ENCODE results near the gene BCAS3. TPM values are rescaled to one million over a fixed set of nuclear protein-coding genes. Genes with fewer than 3 reads are reported as not detected.

Gene BCAS3
- total RNA-seq, 2 experiments from 2014 or later, result 5.1 to 6.9 TPM

DNA sequence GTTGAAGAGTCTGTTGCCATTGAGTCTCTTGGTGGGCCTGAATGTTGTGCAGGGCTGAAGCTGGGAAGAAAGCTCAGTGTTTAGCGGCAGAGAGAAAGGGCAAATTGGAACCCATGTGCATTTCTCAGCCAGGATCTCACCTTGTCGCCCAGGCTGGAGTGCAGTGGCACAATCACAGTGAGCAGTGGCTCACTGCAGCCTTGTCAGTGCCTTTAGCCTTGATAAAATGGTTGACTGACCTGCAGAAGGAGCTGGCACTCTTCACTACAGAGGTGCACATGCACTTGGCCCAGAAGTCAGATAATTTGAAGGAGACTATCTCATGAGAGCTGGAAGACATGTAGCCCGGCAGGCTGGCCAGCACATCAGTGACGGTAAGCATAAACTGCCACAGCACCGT, 597.7 kb downstream of the BCAS3 start:
- H3K27ac Mint-ChIP-seq, result no peak overlapping the region
- TF ChIP-seq CTCF (IDR thresholded peaks at IDR 0.05), result no peak
- DNase-seq (no peak), ATAC-seq (no peak)
- ChIA-PET POLR2A (no interaction called here), CTCF (no interaction called here)
- H3K27me3 Mint-ChIP-seq, result no peaks in the 10 kb centered on the region
- peaks cover 14% of the 10 kb centered on the region for H3K4me1 Mint-ChIP-seq (ENCODE audit: low read depth)
- no peaks in the 10 kb centered on the region for H3K9me3 Mint-ChIP-seq
- intact Hi-C loops (cut with micrococcal nuclease), result no loop called here
- no peak overlapping the region for H3K4me3 Mint-ChIP-seq
- no peaks in the 10 kb centered on the region for H3K36me3 Mint-ChIP-seq (ENCODE audit: low read depth)

DNA sequence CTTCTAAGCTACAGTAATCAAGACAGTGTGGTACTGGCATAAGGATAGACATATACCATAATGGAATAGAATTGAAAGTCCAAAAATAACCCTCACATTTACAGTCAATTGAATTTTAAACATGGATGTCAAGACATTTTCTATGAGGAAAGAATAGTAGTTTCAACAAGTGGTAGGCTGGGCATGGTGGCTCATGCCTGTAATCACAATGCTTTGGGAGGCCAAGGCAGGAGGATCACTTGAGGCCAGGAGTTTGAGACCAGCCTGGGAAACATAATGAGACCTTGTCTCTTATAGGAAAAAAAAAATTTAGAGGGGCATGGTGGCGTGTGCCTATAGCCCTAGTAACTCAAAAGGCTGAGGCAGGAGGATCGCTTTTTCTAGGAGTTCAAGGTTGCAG, 599.2 kb downstream of the BCAS3 start:
- ATAC-seq, result no peak
- CTCF ChIA-PET, result no interaction called here
- Mint-ChIP-seq H3K4me3 (no peak overlapping the region), H3K27me3 (no peaks in the 10 kb centered on the region), H3K9me3 (no peaks in the 10 kb centered on the region), H3K36me3 (ENCODE audit: low read depth) (no peaks in the 10 kb centered on the region), H3K4me1 (ENCODE audit: low read depth) (peaks cover 18% of the 10 kb centered on the region), H3K27ac (no peak overlapping the region)
- intact Hi-C loops (cut with micrococcal nuclease), result no loop called here
- TF ChIP-seq CTCF (IDR thresholded peaks at IDR 0.05), result no peak
- DNase-seq, result no peak
- POLR2A ChIA-PET, result no interaction called here

- Mint-ChIP-seq H3K27me3 (no peaks in the 10 kb centered on the region), H3K27ac (no peak overlapping the region), H3K4me1 (ENCODE audit: low read depth) (peaks cover 20% of the 10 kb centered on the region), H3K4me3 (no peak overlapping the region), H3K36me3 (ENCODE audit: low read depth) (no peaks in the 10 kb centered on the region), H3K9me3 (peaks cover 2% of the 10 kb centered on the region)
- CTCF ChIA-PET, result no interaction called here
- ATAC-seq (no peak), DNase-seq (no peak)
- intact Hi-C loops (cut with micrococcal nuclease), result no loop called here
- TF ChIP-seq CTCF (IDR thresholded peaks at IDR 0.05), result no peak
- POLR2A ChIA-PET, result no interaction called here
Observed at GRCh38 chr17:61279476-61280145, 602.0 kb downstream of the BCAS3 start.

GRCh38 chr17:61280338-61280737, 602.7 kb downstream of the BCAS3 start:
- no peak overlapping the region for H3K4me3 Mint-ChIP-seq
- H3K36me3 Mint-ChIP-seq (ENCODE audit: low read depth), result no peaks in the 10 kb centered on the region
- ChIA-PET CTCF (no interaction called here), POLR2A (no interaction called here)
- H3K27ac Mint-ChIP-seq, result no peak overlapping the region
- H3K4me1 Mint-ChIP-seq (ENCODE audit: low read depth), result peaks cover 20% of the 10 kb centered on the region
- no peaks in the 10 kb centered on the region for H3K27me3 Mint-ChIP-seq
- ATAC-seq (peak; percentile 82), DNase-seq (no peak)
- no peak for TF ChIP-seq CTCF (IDR thresholded peaks at IDR 0.05)
- intact Hi-C loops (cut with micrococcal nuclease), result no loop called here
- peaks cover 2% of the 10 kb centered on the region for H3K9me3 Mint-ChIP-seq

- peaks cover 2% of the 10 kb centered on the region for H3K9me3 Mint-ChIP-seq
- no peak overlapping the region for H3K27ac Mint-ChIP-seq
- H3K27me3 Mint-ChIP-seq, result no peaks in the 10 kb centered on the region
- intact Hi-C loops (cut with micrococcal nuclease), result no loop called here
- H3K4me3 Mint-ChIP-seq, result no peak overlapping the region
- TF ChIP-seq CTCF (IDR thresholded peaks at IDR 0.05), result no peak
- peaks cover 23% of the 10 kb centered on the region for H3K4me1 Mint-ChIP-seq (ENCODE audit: low read depth)
- DNase-seq (no peak), ATAC-seq (no peak)
- ChIA-PET POLR2A (no interaction called here), CTCF (no interaction called here)
- no peaks in the 10 kb centered on the region for H3K36me3 Mint-ChIP-seq (ENCODE audit: low read depth)
Observed at GRCh38 chr17:61280851-61281250, 603.2 kb downstream of the BCAS3 start.

Data from activated CD8-positive, alpha-beta T cell treated with anti-CD3 and anti-CD28 coated beads for 36 hours (primary cell).